Gastroesophageal sphincter (tissue), 4 donors: ENCODE data around the gene PHLPP1. TPM values are rescaled to one million over a fixed set of nuclear protein-coding genes. Genes with fewer than 3 reads are reported as not detected.

Experiments
- ATAC-seq: fragments of 150-250 bp; one replicate; pipeline ENCODE4 v1.9.1; 2016; ENCODE audit warnings: mild to moderate bottlenecking, moderate library complexity
- H3K27ac ChIP-seq, 4 donors: fragments of 200-600 bp; sonication (generic) in 3 of 4; 1 replicate in 3 of 4; 2 replicates in 1 of 4; pipeline ENCODE4 v1.5.1; 2016 to 2019
- H3K27me3 ChIP-seq: fragments of 200-600 bp; sonication (generic); one replicate; pipeline ENCODE4 v1.5.1; 2019
- H3K36me3 ChIP-seq, 2 donors: fragments of 200-600 bp; sonication (generic); one replicate each; pipeline ENCODE4 v1.5.1; 2019; ENCODE audit warnings: control low read depth in 1 of 2
- H3K4me1 ChIP-seq, 3 donors: fragments of 200-600 bp; sonication (generic); 1 replicate in 2 of 3; 2 replicates in 1 of 3; pipeline ENCODE4 v1.5.1; 2016 to 2019; ENCODE audit warnings: control low read depth in 2 of 3
- H3K4me3 ChIP-seq, 2 donors: fragments of 200-600 bp; sonication (generic); one replicate each; pipeline ENCODE4 v1.5.1; 2019; ENCODE audit warnings: mild to moderate bottlenecking in 1 of 2, moderate library complexity in 1 of 2
- H3K9me3 ChIP-seq, 3 donors: fragments of 200-600 bp; sonication (generic); one replicate each; pipeline ENCODE4 v1.5.1; 2017 to 2019; ENCODE audit warnings: control low read depth in 2 of 3
- CTCF ChIP-seq, 4 experiments: fragments of 200-600 bp in 2 of 4; fragments of 450-650 bp in 2 of 4; sonication (generic) in 1 of 4; IDR thresholded peaks; one replicate each; pipeline ENCODE4 v1.5.1; 2017 to 2019; ENCODE audit warnings: antibody characterized with exemption in 4 of 4, mild to moderate bottlenecking in 2 of 4, moderate library complexity in 2 of 4
- EP300 ChIP-seq: sonication (generic); formaldehyde crosslinking; IDR thresholded peaks from one replicate; pipeline ENCODE4 v1.6.1; 2017; ENCODE audit warnings: antibody characterized with exemption, mild to moderate bottlenecking
- POLR2A ChIP-seq, 2 donors: fragments of 450-650 bp; IDR thresholded peaks; one replicate each; pipeline ENCODE4 v1.6.1; 2017; ENCODE audit warnings: antibody characterized with exemption in 2 of 2, mild to moderate bottlenecking in 2 of 2, moderate library complexity in 1 of 2
- POLR2AphosphoS5 ChIP-seq: sonication (generic); formaldehyde crosslinking; IDR thresholded peaks from one replicate; pipeline ENCODE4 v1.6.1; 2017; ENCODE audit warnings: antibody characterized with exemption
- WGBS, 2 donors: methylation state at CpG; one replicate each; pipeline ENCODE4 v1.1.5; 2018; ENCODE audit warnings: low coverage in 1 of 2; 5-methylcytosine and 5-hydroxymethylcytosine counted together
- total RNA-seq, 4 donors: library from RNA; depleted of rRNA; stranded (reverse); fragments of >200 nt; gene quantifications; one replicate each; pipeline ENCODE4 v1.1.0, GENCODE V29; 2016

Gene PHLPP1
- total RNA-seq, 4 donors from 2014 or later = 10.8 to 19.1 (median 16.3) TPM

- H3K36me3 ChIP-seq = no peaks in the 10 kb centered on the region
- no peaks in the 10 kb centered on the region for H3K9me3 ChIP-seq
- H3K4me3 ChIP-seq = no peak overlapping the region
- H3K27ac ChIP-seq = no peak overlapping the region
- no peak for ATAC-seq
- no peaks in the 10 kb centered on the region for H3K27me3 ChIP-seq
- TF ChIP-seq CTCF (IDR thresholded peaks at IDR 0.05) = no peak
- TF ChIP-seq POLR2A (IDR thresholded peaks at IDR 0.05) = no peak
- TF ChIP-seq POLR2AphosphoS5 = no peak
- TF ChIP-seq EP300 = no peak
- peaks cover 0 to 10% (median 0%) of the 10 kb centered on the region in 3 donors for H3K4me1 ChIP-seq
- WGBS, 2 donors = 96 to 100% methylated on average over 3 to 4 of the region's 7 CpGs
Observed at GRCh38 chr18:62856294-62856693, 141.0 kb downstream of the PHLPP1 start.

- 84 to 100% methylated on average over 1 to 2 of the region's 2 CpGs for WGBS, 2 donors
- H3K27me3 ChIP-seq = no peaks in the 10 kb centered on the region
- peaks cover 0 to 6% of the 10 kb centered on the region in 2 donors for H3K36me3 ChIP-seq
Observed at GRCh38 chr18:62857263-62857976, 142.1 kb downstream of the PHLPP1 start.

GRCh38 chr18:62860062-62860461, 144.7 kb downstream of the PHLPP1 start:
- no peak overlapping the region for H3K4me3 ChIP-seq
- TF ChIP-seq CTCF (IDR thresholded peaks at IDR 0.05) (no peak), POLR2AphosphoS5 (no peak), EP300 (no peak), POLR2A (IDR thresholded peaks at IDR 0.05) (no peak)
- H3K27me3 ChIP-seq = no peaks in the 10 kb centered on the region
- WGBS, 2 donors = 76 to 81% methylated on average over 3 to 4 of the region's 4 CpGs
- peaks cover 0 to 6% of the 10 kb centered on the region in 2 donors for H3K36me3 ChIP-seq
- no peak overlapping the region for H3K27ac ChIP-seq
- no peak for ATAC-seq
- peaks cover 0 to 8% (median 0%) of the 10 kb centered on the region in 3 donors for H3K4me1 ChIP-seq
- H3K9me3 ChIP-seq = no peaks in the 10 kb centered on the region

More at GRCh38 chr18:62857263-62857976, 142.1 kb downstream of the PHLPP1 start:
- no peaks in the 10 kb centered on the region for H3K9me3 ChIP-seq
- TF ChIP-seq POLR2AphosphoS5 (no peak), EP300 (no peak), POLR2A (IDR thresholded peaks at IDR 0.05) (no peak), CTCF (IDR thresholded peaks at IDR 0.05) (no peak)
- H3K27ac ChIP-seq = no peak overlapping the region
- H3K4me1 ChIP-seq = peaks cover 0 to 8% (median 0%) of the 10 kb centered on the region in 3 donors
- no peak for ATAC-seq
- H3K4me3 ChIP-seq = no peak overlapping the region

- Histone ChIP-seq H3K4me1 (peaks cover 0 to 12% (median 0%) of the 10 kb centered on the region in 3 donors), H3K4me3 (no peak overlapping the region), H3K9me3 (no peaks in the 10 kb centered on the region), H3K27me3 (no peaks in the 10 kb centered on the region), H3K36me3 (peaks cover 0 to 6% of the 10 kb centered on the region in 2 donors), H3K27ac (no peak overlapping the region)
- WGBS, 2 donors = 77 to 82% methylated on average over 2 of the region's 2 CpGs
- TF ChIP-seq EP300 = no peak
- no peak for TF ChIP-seq POLR2AphosphoS5
- TF ChIP-seq CTCF (IDR thresholded peaks at IDR 0.05) = no peak
- TF ChIP-seq POLR2A (IDR thresholded peaks at IDR 0.05) = no peak
- ATAC-seq = no peak
Observed at GRCh38 chr18:62862466-62862865, 147.1 kb downstream of the PHLPP1 start.

GRCh38 chr18:62863579-62864001, 148.2 kb downstream of the PHLPP1 start:
- TF ChIP-seq EP300 (no peak), CTCF (IDR thresholded peaks at IDR 0.05) (no peak), POLR2AphosphoS5 (no peak), POLR2A (IDR thresholded peaks at IDR 0.05) (no peak)
- Histone ChIP-seq H3K36me3 (peaks cover 0 to 6% of the 10 kb centered on the region in 2 donors), H3K9me3 (no peaks in the 10 kb centered on the region), H3K27ac (no peak overlapping the region), H3K27me3 (no peaks in the 10 kb centered on the region), H3K4me1 (peaks cover 0 to 13% (median 0%) of the 10 kb centered on the region in 3 donors), H3K4me3 (no peak overlapping the region)
- WGBS, 2 donors = 64 to 93% methylated on average over 3 of the region's 3 CpGs
- no peak for ATAC-seq
